AG09319 (cell line): Measurements from ENCODE around the gene URI1.

Experiments used
- DNase-seq: peaks from one replicate; pipeline ENCODE4 v3.0.0-alpha.2; 2010; ENCODE audit warnings: low read depth; ENCODE audit errors: extremely low read depth
- TF ChIP-seq, protein P1 (sequence below): IDR thresholded peaks from 2 replicates; pipeline ENCODE4 v1.5.1; 2011; ENCODE audit warnings: low read depth, mild to moderate bottlenecking, inconsistent platforms, low read length, moderate library complexity

Gene URI1

DNA sequence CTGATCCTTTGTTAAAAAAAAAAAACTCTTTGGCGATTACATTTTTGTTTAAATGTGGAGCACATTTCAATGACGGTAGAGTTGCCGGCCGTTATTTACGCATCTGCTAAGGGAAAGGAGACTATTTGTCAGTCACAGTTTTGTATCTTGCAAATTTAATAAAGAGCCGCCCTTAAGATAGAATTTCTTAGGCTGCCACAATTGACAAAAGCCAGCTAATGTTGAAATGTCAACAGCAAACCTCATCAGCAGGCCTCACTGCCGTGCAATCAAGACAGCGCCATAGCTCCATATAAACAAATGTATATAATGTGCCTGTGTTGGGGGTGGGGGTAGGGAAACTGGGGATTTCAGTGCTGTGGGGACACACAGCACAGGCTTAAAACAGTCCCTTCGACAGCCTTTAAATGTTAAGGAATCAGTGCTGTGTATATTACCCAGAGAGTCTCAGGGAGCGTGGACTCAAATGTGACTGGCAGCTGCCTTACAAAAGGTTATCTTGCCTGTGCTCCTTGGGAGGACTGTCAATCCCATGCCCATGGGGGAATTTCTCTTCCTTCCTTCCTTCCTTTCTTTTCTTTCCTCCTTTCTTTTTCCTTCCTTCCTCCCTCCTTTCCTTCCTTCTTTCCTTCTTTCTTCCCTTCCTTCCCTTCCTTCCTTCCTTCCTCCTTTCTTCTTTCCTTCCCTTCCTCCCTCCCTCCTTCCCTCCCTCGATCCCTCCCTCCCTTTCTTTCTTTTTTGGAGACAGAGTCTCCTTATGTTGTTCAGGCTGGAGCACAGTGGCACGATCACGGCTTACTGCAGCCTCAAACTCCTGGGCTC lies 108.0 kb downstream of the URI1 start:
- TF ChIP-seq, protein P1, sequence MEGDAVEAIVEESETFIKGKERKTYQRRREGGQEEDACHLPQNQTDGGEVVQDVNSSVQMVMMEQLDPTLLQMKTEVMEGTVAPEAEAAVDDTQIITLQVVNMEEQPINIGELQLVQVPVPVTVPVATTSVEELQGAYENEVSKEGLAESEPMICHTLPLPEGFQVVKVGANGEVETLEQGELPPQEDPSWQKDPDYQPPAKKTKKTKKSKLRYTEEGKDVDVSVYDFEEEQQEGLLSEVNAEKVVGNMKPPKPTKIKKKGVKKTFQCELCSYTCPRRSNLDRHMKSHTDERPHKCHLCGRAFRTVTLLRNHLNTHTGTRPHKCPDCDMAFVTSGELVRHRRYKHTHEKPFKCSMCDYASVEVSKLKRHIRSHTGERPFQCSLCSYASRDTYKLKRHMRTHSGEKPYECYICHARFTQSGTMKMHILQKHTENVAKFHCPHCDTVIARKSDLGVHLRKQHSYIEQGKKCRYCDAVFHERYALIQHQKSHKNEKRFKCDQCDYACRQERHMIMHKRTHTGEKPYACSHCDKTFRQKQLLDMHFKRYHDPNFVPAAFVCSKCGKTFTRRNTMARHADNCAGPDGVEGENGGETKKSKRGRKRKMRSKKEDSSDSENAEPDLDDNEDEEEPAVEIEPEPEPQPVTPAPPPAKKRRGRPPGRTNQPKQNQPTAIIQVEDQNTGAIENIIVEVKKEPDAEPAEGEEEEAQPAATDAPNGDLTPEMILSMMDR: no peak
- no peak for DNase-seq

DNA sequence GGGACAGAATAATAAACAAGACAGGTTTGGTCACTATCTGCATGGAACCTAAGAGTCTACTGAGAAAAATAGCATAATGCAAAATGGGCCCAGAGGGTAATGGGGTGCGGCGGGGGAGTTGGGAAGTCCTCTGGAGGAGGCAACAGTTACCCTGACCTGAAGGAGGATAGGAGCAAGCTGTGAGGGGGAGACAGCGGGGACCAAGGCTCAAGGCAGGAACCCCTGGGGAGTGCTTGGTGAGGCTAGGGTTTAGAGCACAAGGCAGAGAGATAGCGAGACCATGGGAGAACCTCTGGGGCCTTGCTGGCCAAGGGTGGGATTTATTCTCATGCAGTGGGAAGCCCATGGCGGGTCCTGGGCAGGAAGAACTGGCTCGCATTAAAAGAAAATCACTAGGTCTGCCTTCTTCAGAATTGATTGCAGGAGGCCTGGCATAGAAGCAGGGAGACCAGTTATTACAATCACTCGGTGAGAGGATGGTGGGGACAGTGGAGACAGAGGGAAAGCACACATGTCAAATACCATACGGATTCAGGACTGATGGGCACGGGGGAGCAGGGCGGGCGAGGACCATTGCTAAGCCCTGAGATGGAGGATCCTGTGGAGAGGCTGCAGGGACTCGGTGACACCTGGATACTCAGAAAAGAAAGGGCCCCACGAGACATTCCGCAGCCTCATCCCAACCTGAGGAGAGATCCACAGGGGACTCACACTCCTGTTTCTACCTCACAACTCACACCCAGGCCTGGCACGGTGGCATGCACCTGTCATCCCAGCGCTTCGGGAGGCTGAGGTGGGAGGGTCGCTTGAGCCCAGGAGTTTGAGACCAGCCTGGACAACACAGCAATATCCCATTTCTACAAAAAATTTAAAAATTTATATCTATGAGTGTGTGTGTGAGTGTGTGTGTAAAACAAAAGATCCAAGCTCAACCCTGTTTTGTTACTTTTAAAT lies 110.4 kb downstream of the URI1 start:
- no peak for DNase-seq
- TF ChIP-seq, protein P1: no peak

DNA sequence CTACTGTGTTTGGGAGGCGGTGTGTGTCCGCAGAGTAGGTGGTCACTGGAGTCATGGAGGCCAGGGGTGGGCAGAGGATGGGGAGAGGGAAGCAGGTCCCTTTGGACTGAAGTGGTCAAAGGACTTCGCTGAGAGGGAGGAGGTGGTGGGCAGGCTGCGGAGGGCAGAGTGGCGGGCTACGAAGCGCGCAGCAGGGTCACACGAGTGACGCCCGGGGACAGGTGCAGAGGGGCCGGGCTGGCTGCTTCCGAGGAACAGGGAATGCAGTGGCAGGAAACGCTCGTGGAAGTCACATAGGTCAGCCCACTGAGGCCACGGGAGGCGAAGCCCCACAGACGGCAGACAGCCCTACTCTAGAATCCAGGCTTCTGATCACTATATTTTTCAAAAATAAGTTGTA lies 111.5 kb downstream of the URI1 start:
- TF ChIP-seq, protein P1: no peak
- no peak for DNase-seq

DNA sequence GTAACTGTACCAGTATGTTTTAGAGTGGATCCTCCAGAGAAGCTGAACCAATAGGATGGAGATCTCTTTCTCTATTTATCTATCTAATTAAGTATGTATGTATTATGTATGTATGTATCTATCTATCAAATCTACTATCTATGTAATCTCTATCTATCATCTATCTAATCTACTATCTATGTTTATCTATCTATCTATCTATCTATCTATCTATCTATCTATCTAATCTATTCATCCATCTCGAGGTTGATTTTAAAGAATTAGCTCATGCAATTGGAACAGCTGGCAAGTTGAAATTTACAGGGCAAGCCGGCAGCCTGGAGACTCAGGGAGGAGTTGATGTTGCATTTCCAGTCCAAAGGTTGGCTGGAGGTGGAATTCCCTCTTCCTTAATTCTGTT lies 112.2 kb downstream of the URI1 start:
- TF ChIP-seq, protein P1: no peak
- no peak for DNase-seq

DNA sequence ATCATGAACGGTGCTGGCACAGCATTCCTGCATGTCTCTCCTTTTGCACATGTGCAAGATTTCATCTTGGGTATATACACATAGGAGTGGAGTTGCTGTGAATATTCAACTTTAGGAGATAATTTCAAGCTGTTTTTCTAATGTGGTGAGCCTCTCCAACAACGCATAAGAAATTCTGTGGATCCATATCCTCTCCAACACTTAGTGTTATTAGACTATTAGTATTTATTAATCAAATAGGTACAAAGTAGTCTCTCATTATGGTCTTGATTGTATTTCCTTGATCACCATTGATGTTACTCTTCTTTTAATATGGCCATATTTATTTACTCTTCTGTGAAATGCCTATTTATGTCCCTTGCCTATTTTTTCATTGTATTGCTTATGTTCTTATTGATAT lies 114.5 kb downstream of the URI1 start:
- no peak for DNase-seq
- TF ChIP-seq, protein P1: no peak

DNA sequence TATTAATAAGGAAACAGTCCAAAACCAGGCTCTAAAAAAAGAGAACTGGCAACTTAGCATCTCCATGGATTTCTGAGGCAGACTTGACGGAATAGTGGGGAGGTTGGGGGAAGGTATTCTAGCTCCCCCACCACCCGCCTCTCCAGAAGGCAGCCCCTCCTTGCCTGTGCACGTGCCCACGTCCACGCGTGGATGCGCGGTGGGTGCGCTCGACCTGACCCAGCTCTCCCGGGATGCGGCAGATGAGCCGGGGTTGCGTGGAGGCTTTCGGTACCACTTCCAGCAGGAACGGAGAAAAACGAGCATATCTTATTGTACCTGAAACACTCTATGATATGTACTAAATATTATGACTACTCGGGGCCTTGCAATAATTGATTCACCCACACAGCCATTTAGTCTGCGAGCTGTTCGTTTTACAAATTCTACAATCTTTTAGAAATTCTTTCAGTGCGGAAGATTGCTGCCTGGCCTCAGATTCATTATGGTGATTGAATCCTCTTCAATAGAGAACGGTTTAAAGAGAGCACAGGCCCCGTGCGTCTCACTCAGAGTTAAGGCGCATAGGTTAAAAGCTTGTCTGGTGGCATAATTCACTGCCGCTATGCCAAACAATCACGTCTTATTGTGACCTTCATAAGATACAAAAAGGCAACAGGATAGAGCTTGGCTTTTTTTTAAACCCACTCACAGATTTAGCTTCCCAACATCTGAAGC lies 117.9 kb downstream of the URI1 start:
- no peak for DNase-seq
- TF ChIP-seq, protein P1: no peak
